Loucy (cell line): Measurements from ENCODE around the gene BRINP3.

Experiments used
- H2AFZ ChIP-seq: fragments of 200-600 bp; sonication (generic); 2 replicates; pipeline ENCODE4 v1.6.0; 2016; ENCODE audit warnings: antibody characterized with exemption, mild to moderate bottlenecking, low read length, moderate library complexity
- H3F3A ChIP-seq: fragments of 200-600 bp; 2 replicates; pipeline ENCODE4 v1.6.0; 2016; ENCODE audit warnings: antibody characterized with exemption, low read depth, mild to moderate bottlenecking
- H3K27me3 ChIP-seq: fragments of 200-600 bp; sonication (generic); 2 replicates; pipeline ENCODE4 v1.6.1; 2014; ENCODE audit warnings: low read length, mild to moderate bottlenecking; ENCODE audit not compliant: insufficient read depth, poor library complexity, severe bottlenecking
- H3K36me3 ChIP-seq: fragments of 200-600 bp; sonication (generic); 2 replicates; pipeline ENCODE4 v1.6.1; 2016; ENCODE audit warnings: low read length; ENCODE audit not compliant: insufficient read depth
- H3K4me1 ChIP-seq: fragments of 200-600 bp; sonication (generic); 2 replicates; pipeline ENCODE4 v1.5.1; 2014; ENCODE audit warnings: low read length, mild to moderate bottlenecking; ENCODE audit not compliant: insufficient read depth, poor library complexity, severe bottlenecking
- H3K4me2 ChIP-seq: fragments of 200-600 bp; sonication (generic); 2 replicates; pipeline ENCODE4 v1.6.0; 2014; ENCODE audit warnings: antibody characterized with exemption, low read length, low read depth, mild to moderate bottlenecking; ENCODE audit not compliant: poor library complexity, severe bottlenecking
- H3K4me3 ChIP-seq: fragments of 200-600 bp; sonication (generic); 2 replicates; pipeline ENCODE4 v1.5.1; 2014; ENCODE audit warnings: low read length, mild to moderate bottlenecking, mixed read lengths; ENCODE audit not compliant: poor library complexity, severe bottlenecking
- H3K79me2 ChIP-seq: fragments of 200-600 bp; sonication (generic); 2 replicates; pipeline ENCODE4 v1.6.1; 2014; ENCODE audit warnings: low read length; ENCODE audit not compliant: insufficient read depth
- H3K9ac ChIP-seq: fragments of 200-600 bp; sonication (generic); 2 replicates; pipeline ENCODE4 v1.6.0; 2014; ENCODE audit warnings: mild to moderate bottlenecking, low read depth, low read length, moderate library complexity; ENCODE audit not compliant: poor library complexity, severe bottlenecking
- H3K9me2 ChIP-seq: fragments of 200-600 bp; sonication (generic); replicated peaks from 2 replicates; pipeline ENCODE4 v1.6.1; 2016; ENCODE audit warnings: low read depth, low read length, mixed read lengths
- H3K9me3 ChIP-seq: fragments of 200-600 bp; sonication (generic); 2 replicates; pipeline ENCODE4 v1.6.1; 2014; ENCODE audit warnings: mild to moderate bottlenecking, antibody characterized with exemption, low read length, low read depth; ENCODE audit not compliant: insufficient read depth
- H4K20me1 ChIP-seq: fragments of 200-600 bp; sonication (generic); 2 replicates; pipeline ENCODE4 v1.6.0; 2014; ENCODE audit warnings: antibody characterized with exemption, low read length, mild to moderate bottlenecking; ENCODE audit not compliant: insufficient read depth, poor library complexity, severe bottlenecking
- CTCF ChIP-seq: fragments of 200-600 bp; sonication (generic); conservative IDR thresholded peaks from 2 replicates; pipeline ENCODE4 v1.5.1; 2014; ENCODE audit warnings: mild to moderate bottlenecking, antibody characterized with exemption, low read length
- EZH2phosphoT487 ChIP-seq: fragments of 200-600 bp; IDR thresholded peaks from 2 replicates; pipeline ENCODE4 v1.6.1; 2018; ENCODE audit warnings: antibody characterized with exemption, mild to moderate bottlenecking, moderate library complexity, borderline replicate concordance

The BRINP3 gene

GRCh38 chr1:190391582-190391981, 86.1 kb downstream of the BRINP3 start:
- H3K9me2 ChIP-seq: no peaks in the 10 kb centered on the region
- H4K20me1 ChIP-seq: no peaks in the 10 kb centered on the region
- H3K27me3 ChIP-seq: no peaks in the 10 kb centered on the region
- no peaks in the 10 kb centered on the region for H3K79me2 ChIP-seq
- no peak for TF ChIP-seq CTCF
- no peak for TF ChIP-seq EZH2phosphoT487
- H3K36me3 ChIP-seq: no peaks in the 10 kb centered on the region
- no peak overlapping the region for H2AFZ ChIP-seq
- H3F3A ChIP-seq: no peaks in the 10 kb centered on the region
- H3K9ac ChIP-seq: no peak overlapping the region
- H3K9me3 ChIP-seq: no peaks in the 10 kb centered on the region
- H3K4me3 ChIP-seq: no peak overlapping the region
- H3K4me2 ChIP-seq: no peak overlapping the region
- H3K4me1 ChIP-seq: no peaks in the 10 kb centered on the region

- Histone ChIP-seq H3K27me3 (no peaks in the 10 kb centered on the region), H3K79me2 (no peaks in the 10 kb centered on the region), H3K9me2 (no peaks in the 10 kb centered on the region), H3K9me3 (no peaks in the 10 kb centered on the region), H2AFZ (no peak overlapping the region), H3K4me2 (no peak overlapping the region), H3K36me3 (no peaks in the 10 kb centered on the region), H3K9ac (no peak overlapping the region), H3K4me3 (no peak overlapping the region), H3F3A (no peaks in the 10 kb centered on the region), H3K4me1 (no peaks in the 10 kb centered on the region), H4K20me1 (no peaks in the 10 kb centered on the region)
- TF ChIP-seq CTCF: no peak
- TF ChIP-seq EZH2phosphoT487: no peak
Measured at GRCh38 chr1:190377991-190378390, 99.7 kb downstream of the BRINP3 start.

- TF ChIP-seq EZH2phosphoT487 (no peak), CTCF (no peak)
- no peak overlapping the region for H3K4me2 ChIP-seq
Measured at GRCh38 chr1:190377294-190377693, 100.4 kb downstream of the BRINP3 start.

More at GRCh38 chr1:190377294-190377693, 100.4 kb downstream of the BRINP3 start:
- H3K4me1 ChIP-seq: no peaks in the 10 kb centered on the region
- no peaks in the 10 kb centered on the region for H3K9me2 ChIP-seq
- no peaks in the 10 kb centered on the region for H3K36me3 ChIP-seq
- no peaks in the 10 kb centered on the region for H3K27me3 ChIP-seq
- no peaks in the 10 kb centered on the region for H3F3A ChIP-seq
- H3K9me3 ChIP-seq: no peaks in the 10 kb centered on the region
- no peaks in the 10 kb centered on the region for H4K20me1 ChIP-seq
- H3K79me2 ChIP-seq: no peaks in the 10 kb centered on the region
- H3K9ac ChIP-seq: no peak overlapping the region
- no peak overlapping the region for H3K4me3 ChIP-seq
- H2AFZ ChIP-seq: no peak overlapping the region
